CD14-positive monocyte (primary cell): ENCODE data around the gene EIF3K. TPM values are rescaled to one million over a fixed set of nuclear protein-coding genes. Genes with fewer than 3 reads are reported as not detected.
A peak's percentile ranks its signal among the peaks of the same experiment; 100 is the strongest.

Experiments used
- DNase-seq, 3 donors: peaks; one replicate each; pipeline ENCODE4 v3.0.0-alpha.2; 2011 to 2022
- H2AFZ ChIP-seq: 2 replicates; pipeline ENCODE4 v1.6.0; 2012; ENCODE audit warnings: mild to moderate bottlenecking, low read depth, low read length, inconsistent platforms; ENCODE audit not compliant: insufficient read depth, poor library complexity, severe bottlenecking
- H3K27ac ChIP-seq, 2 donors: 1 replicate in 1 of 2; 2 replicates in 1 of 2; pipeline ENCODE4 v1.5.1; 2012 to 2013; ENCODE audit warnings: low read length in 2 of 2, control low read depth in 1 of 2, inconsistent platforms in 1 of 2, low read depth in 1 of 2, mild to moderate bottlenecking in 1 of 2
- H3K27me3 ChIP-seq, 2 donors: one replicate each; pipeline versions ENCODE4 v1.6.0 to v1.6.1; 2011 to 2013; ENCODE audit warnings: low read length in 2 of 2; ENCODE audit not compliant: control insufficient read depth in 2 of 2, insufficient read depth in 2 of 2
- H3K36me3 ChIP-seq, 2 donors: replicated peaks in 1 of 2; 1 replicate in 1 of 2; 2 replicates in 1 of 2; pipeline versions ENCODE4 v1.5.1 to v1.6.1; 2012 to 2013; ENCODE audit warnings: low read length in 2 of 2, control low read depth in 1 of 2, inconsistent platforms in 1 of 2, mild to moderate bottlenecking in 1 of 2; ENCODE audit not compliant: insufficient read depth in 2 of 2, control insufficient read depth in 1 of 2
- H3K4me1 ChIP-seq, 2 donors: 1 replicate in 1 of 2; 2 replicates in 1 of 2; pipeline versions ENCODE4 v1.5.1 to v1.6.1; 2012 to 2013; ENCODE audit warnings: low read length in 2 of 2, control low read depth in 1 of 2, inconsistent platforms in 1 of 2, mild to moderate bottlenecking in 1 of 2, moderate library complexity in 1 of 2; ENCODE audit not compliant: insufficient read depth in 2 of 2, control insufficient read depth in 1 of 2
- H3K4me2 ChIP-seq: replicated peaks from 2 replicates; pipeline ENCODE3; 2012; ENCODE audit warnings: low read length, moderate library complexity, mild to moderate bottlenecking; ENCODE audit not compliant: poor library complexity, severe bottlenecking; ENCODE audit errors: extremely low read depth
- H3K4me3 ChIP-seq, 3 experiments: fragments of 200-600 bp in 1 of 3; sonication (generic) in 1 of 3; replicated peaks in 1 of 3; 1 replicate in 2 of 3; 2 replicates in 1 of 3; pipeline ENCODE4 v1.5.1; 2011 to 2013; ENCODE audit warnings: low read length in 3 of 3, mild to moderate bottlenecking in 3 of 3, control low read depth in 2 of 3, low read depth in 2 of 3, inconsistent platforms in 1 of 3, moderate library complexity in 1 of 3
- H3K79me2 ChIP-seq: 2 replicates; pipeline ENCODE4 v1.6.0; 2012; ENCODE audit warnings: mild to moderate bottlenecking, control low read depth, inconsistent platforms, low read length, moderate library complexity; ENCODE audit not compliant: insufficient read depth
- H3K9ac ChIP-seq: 2 replicates; pipeline ENCODE4 v1.6.0; 2017; ENCODE audit warnings: low read length, mild to moderate bottlenecking; ENCODE audit not compliant: insufficient read depth, poor library complexity, severe bottlenecking
- H3K9me3 ChIP-seq, 2 donors: replicated peaks in 1 of 2; 1 replicate in 1 of 2; 2 replicates in 1 of 2; pipeline versions ENCODE4 v1.5.1 to v1.6.1; 2012 to 2013; ENCODE audit warnings: low read length in 2 of 2, control low read depth in 1 of 2; ENCODE audit not compliant: control insufficient read depth in 1 of 2, insufficient read depth in 1 of 2
- H4K20me1 ChIP-seq: 2 replicates; pipeline ENCODE4 v1.6.0; 2012; ENCODE audit warnings: mild to moderate bottlenecking, low read length, control low read depth, moderate library complexity; ENCODE audit not compliant: insufficient read depth
- H3K27ac Mint-ChIP-seq, 7 donors: one replicate each; pipeline ENCODE4 v1.8.0; 2020; ENCODE audit warnings: mild to moderate bottlenecking in 7 of 7, mixed read lengths in 7 of 7, moderate library complexity in 6 of 7, inconsistent platforms in 2 of 7
- H3K27me3 Mint-ChIP-seq, 3 donors: one replicate each; pipeline ENCODE4 v1.8.0; 2021 to 2022; ENCODE audit warnings: low read depth in 3 of 3, mild to moderate bottlenecking in 3 of 3, mixed read lengths in 3 of 3, moderate library complexity in 3 of 3, inconsistent platforms in 1 of 3
- H3K36me3 Mint-ChIP-seq, 2 donors: one replicate each; pipeline ENCODE4 v1.8.0; 2020; ENCODE audit warnings: mixed read lengths in 2 of 2, inconsistent platforms in 1 of 2, mild to moderate bottlenecking in 1 of 2
- H3K4me1 Mint-ChIP-seq: one replicate; pipeline ENCODE4 v1.8.0; 2020; ENCODE audit warnings: mild to moderate bottlenecking, mixed read lengths
- H3K4me3 Mint-ChIP-seq, 2 donors: one replicate each; pipeline ENCODE4 v1.8.0; 2020; ENCODE audit warnings: mild to moderate bottlenecking in 2 of 2, mixed read lengths in 2 of 2, moderate library complexity in 1 of 2
- H3K9me3 Mint-ChIP-seq, 7 donors: one replicate each; pipeline ENCODE4 v1.8.0; 2020 to 2022; ENCODE audit warnings: mixed read lengths in 7 of 7, mild to moderate bottlenecking in 6 of 7, moderate library complexity in 6 of 7, inconsistent platforms in 2 of 7
- WGBS: methylation state at CpG from one replicate; pipeline ENCODE4 v1.1.5; 2013; ENCODE audit warnings: missing lambda C conversion rate; ENCODE audit not compliant: insufficient coverage; 5-methylcytosine and 5-hydroxymethylcytosine counted together
- intact Hi-C, 2 donors: fragments of 100-400 bp; cut with micrococcal nuclease; formaldehyde crosslinking; loops; one replicate each; pipeline versions ENCODE4 v1.15.0 to v1.15.1; 2023
- polyA plus RNA-seq, 3 donors: library from polyadenylated mRNA; depleted of rRNA in 1 of 3; unstranded in 2 of 3; stranded (reverse) in 1 of 3; fragments of 300-500 nt in 2 of 3; fragments of >200 nt in 1 of 3; fragmentation: Illumina TruSeq in 2 of 3; gene quantifications; 1 replicate in 2 of 3; 2 replicates in 1 of 3; pipeline ENCODE4 v1.2.3, GENCODE V29; 2012 to 2021
- TF ChIP-seq, protein P1 (sequence below): fragments of 200-600 bp; IDR thresholded peaks from one replicate; pipeline ENCODE4 v1.8.0; 2022; ENCODE audit warnings: antibody characterized with exemption, mild to moderate bottlenecking

EIF3K gene
- polyA plus RNA-seq, 3 donors: 326 to 1,088 (median 381) TPM

GRCh38 chr19:38665219-38665931, 46.4 kb downstream of the EIF3K start:
- DNase-seq: no peak
- TF ChIP-seq, protein P1, sequence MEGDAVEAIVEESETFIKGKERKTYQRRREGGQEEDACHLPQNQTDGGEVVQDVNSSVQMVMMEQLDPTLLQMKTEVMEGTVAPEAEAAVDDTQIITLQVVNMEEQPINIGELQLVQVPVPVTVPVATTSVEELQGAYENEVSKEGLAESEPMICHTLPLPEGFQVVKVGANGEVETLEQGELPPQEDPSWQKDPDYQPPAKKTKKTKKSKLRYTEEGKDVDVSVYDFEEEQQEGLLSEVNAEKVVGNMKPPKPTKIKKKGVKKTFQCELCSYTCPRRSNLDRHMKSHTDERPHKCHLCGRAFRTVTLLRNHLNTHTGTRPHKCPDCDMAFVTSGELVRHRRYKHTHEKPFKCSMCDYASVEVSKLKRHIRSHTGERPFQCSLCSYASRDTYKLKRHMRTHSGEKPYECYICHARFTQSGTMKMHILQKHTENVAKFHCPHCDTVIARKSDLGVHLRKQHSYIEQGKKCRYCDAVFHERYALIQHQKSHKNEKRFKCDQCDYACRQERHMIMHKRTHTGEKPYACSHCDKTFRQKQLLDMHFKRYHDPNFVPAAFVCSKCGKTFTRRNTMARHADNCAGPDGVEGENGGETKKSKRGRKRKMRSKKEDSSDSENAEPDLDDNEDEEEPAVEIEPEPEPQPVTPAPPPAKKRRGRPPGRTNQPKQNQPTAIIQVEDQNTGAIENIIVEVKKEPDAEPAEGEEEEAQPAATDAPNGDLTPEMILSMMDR: no peak
- peaks cover 0 to 10% of the 10 kb centered on the region in 2 donors for H3K36me3 ChIP-seq
- Mint-ChIP-seq H3K9me3 (no peaks in the 10 kb centered on the region), H3K36me3 (peaks cover 15 to 32% of the 10 kb centered on the region in 2 donors), H3K27me3 (no peaks in the 10 kb centered on the region), H3K4me3 (no peak overlapping the region), H3K27ac (peak overlapping the region in 6 of 7 donors; percentile 56 to 94 (median 88)), H3K4me1 (peaks cover 93% of the 10 kb centered on the region)
- no peaks in the 10 kb centered on the region for H3K27me3 ChIP-seq
- 69% methylated on average over 8 of the region's 13 CpGs for WGBS
- no peaks in the 10 kb centered on the region for H3K9me3 ChIP-seq
- no peak overlapping the region for H3K4me3 ChIP-seq
- peak overlapping the region; percentile 68 to 81 for H3K27ac ChIP-seq
- no peak overlapping the region for H2AFZ ChIP-seq
- H3K4me2 ChIP-seq: peak overlapping the region; percentile 39
- H3K9ac ChIP-seq: no peak overlapping the region
- intact Hi-C loops: no loop called here
- H4K20me1 ChIP-seq: peaks cover 98% of the 10 kb centered on the region
- H3K79me2 ChIP-seq: peaks cover 100% of the 10 kb centered on the region
- H3K4me1 ChIP-seq: peaks cover 85 to 94% of the 10 kb centered on the region in 2 donors

DNA sequence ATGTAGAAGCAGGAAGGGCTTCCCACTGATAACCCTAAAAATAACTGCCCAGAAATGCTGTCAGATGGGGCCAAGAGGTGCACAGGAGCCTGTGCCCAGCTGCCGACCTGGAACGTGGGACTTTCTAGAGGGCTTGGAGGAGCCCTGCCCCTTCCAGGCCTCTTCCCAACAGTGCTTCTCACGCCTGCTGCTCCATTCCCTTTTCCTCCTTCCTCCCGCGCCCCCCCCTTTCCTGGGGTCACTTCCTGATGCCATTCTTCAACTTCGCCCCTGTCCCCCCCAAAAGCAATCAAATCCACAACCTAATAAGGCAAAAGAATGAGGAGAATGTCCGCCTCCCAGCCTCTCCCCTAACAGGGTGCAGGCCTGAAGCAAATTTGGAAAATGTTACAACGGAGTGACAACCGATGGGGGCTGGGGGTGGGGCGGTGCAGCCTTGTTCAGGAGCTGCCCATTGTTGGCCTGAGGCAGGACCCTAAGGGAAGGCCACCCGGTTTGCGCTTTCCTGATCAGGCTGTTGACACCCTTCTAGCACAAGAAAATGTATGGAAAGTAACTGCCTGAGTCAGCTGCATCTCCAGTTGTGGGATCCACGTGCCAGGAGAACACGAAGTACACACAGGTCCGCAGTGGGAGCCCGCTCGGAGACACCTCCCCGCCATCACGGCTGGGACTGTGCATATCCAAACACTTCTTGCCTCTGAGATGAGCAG, 47.1 kb downstream of the EIF3K start:
- no peaks in the 10 kb centered on the region for H3K27me3 ChIP-seq
- Mint-ChIP-seq H3K36me3 (peaks cover 11 to 25% of the 10 kb centered on the region in 2 donors), H3K27ac (peak overlapping the region in 6 of 7 donors; percentile 60 to 94 (median 89)), H3K4me1 (peaks cover 95% of the 10 kb centered on the region), H3K27me3 (no peaks in the 10 kb centered on the region), H3K4me3 (no peak overlapping the region), H3K9me3 (no peaks in the 10 kb centered on the region)
- H3K27ac ChIP-seq: peak overlapping the region in 1 of 2 donors; percentile 81
- peaks cover 100% of the 10 kb centered on the region for H3K79me2 ChIP-seq
- TF ChIP-seq, protein P1: no peak
- no peak for DNase-seq
- intact Hi-C loops: no loop called here
- no peak overlapping the region for H3K9ac ChIP-seq
- H3K9me3 ChIP-seq: no peaks in the 10 kb centered on the region
- no peak overlapping the region for H3K4me2 ChIP-seq
- peaks cover 85 to 92% of the 10 kb centered on the region in 2 donors for H3K4me1 ChIP-seq
- WGBS: 70% methylated on average over 12 of the region's 19 CpGs
- no peak overlapping the region for H2AFZ ChIP-seq
- peaks cover 99% of the 10 kb centered on the region for H4K20me1 ChIP-seq
- H3K36me3 ChIP-seq: peaks cover 0 to 2% of the 10 kb centered on the region in 2 donors
- H3K4me3 ChIP-seq: no peak overlapping the region
